Muscle layer of colon (tissue), 2 donors: Measurements from ENCODE around the gene RELL1.

Experiments used
- H3K27ac ChIP-seq: one replicate; pipeline ENCODE4 v1.7.0; 2013; ENCODE audit warnings: low read depth, mild to moderate bottlenecking, low read length, moderate library complexity
- H3K27me3 ChIP-seq, 2 donors: one replicate each; pipeline ENCODE4 v1.7.0; 2013; ENCODE audit warnings: low read length in 2 of 2, mild to moderate bottlenecking in 2 of 2; ENCODE audit not compliant: insufficient read depth in 2 of 2, control insufficient read depth in 1 of 2
- H3K36me3 ChIP-seq: one replicate; pipeline ENCODE4 v1.7.0; 2013; ENCODE audit warnings: mild to moderate bottlenecking, low read length; ENCODE audit not compliant: insufficient read depth
- H3K4me1 ChIP-seq: one replicate; pipeline ENCODE4 v1.7.0; 2013; ENCODE audit warnings: mild to moderate bottlenecking, low read length; ENCODE audit not compliant: insufficient read depth
- H3K4me3 ChIP-seq, 2 donors: one replicate each; pipeline ENCODE4 v1.7.0; 2013; ENCODE audit warnings: low read length in 2 of 2, low read depth in 1 of 2, mild to moderate bottlenecking in 1 of 2, moderate library complexity in 1 of 2
- H3K9ac ChIP-seq: one replicate; pipeline ENCODE4 v1.7.0; 2013; ENCODE audit warnings: low read length
- H3K9me3 ChIP-seq: one replicate; pipeline ENCODE4 v1.7.0; 2013; ENCODE audit warnings: mild to moderate bottlenecking, low read length
- donor health status: abdominal sarcoma.
- donor health status: Adenocarcinoma of cecum.

Gene RELL1

GRCh38 chr4:37721995-37722638 is 35.9 kb upstream of the RELL1 start:
- H3K4me3 ChIP-seq: no peak overlapping the region
- H3K9me3 ChIP-seq: no peaks in the 10 kb centered on the region
- no peak overlapping the region for H3K9ac ChIP-seq
- no peaks in the 10 kb centered on the region for H3K27me3 ChIP-seq
- no peaks in the 10 kb centered on the region for H3K36me3 ChIP-seq
- no peaks in the 10 kb centered on the region for H3K4me1 ChIP-seq
- H3K27ac ChIP-seq: no peak overlapping the region

DNA sequence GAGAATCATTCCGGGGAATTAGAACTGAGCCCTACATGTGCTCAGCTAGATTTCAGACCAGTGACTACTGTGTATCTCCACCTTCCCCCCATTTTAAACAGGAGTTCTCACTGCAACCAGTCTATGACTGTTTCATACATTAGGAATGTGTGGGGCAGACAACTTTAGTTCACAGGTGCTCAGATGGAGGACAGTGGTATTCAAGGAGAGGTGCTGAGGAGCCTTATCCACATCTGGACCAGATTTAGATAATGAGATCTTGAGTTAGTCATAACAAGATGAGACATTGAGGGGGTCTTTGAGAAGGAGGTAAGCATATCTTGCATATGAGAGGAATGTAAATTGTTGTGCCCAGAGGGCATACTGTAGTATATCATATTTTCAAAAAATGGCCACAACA is 32.8 kb upstream of the RELL1 start:
- no peak overlapping the region for H3K27ac ChIP-seq
- H3K4me1 ChIP-seq: no peaks in the 10 kb centered on the region
- no peak overlapping the region for H3K9ac ChIP-seq
- H3K27me3 ChIP-seq: no peaks in the 10 kb centered on the region
- no peaks in the 10 kb centered on the region for H3K36me3 ChIP-seq
- no peaks in the 10 kb centered on the region for H3K9me3 ChIP-seq
- H3K4me3 ChIP-seq: no peak overlapping the region

DNA sequence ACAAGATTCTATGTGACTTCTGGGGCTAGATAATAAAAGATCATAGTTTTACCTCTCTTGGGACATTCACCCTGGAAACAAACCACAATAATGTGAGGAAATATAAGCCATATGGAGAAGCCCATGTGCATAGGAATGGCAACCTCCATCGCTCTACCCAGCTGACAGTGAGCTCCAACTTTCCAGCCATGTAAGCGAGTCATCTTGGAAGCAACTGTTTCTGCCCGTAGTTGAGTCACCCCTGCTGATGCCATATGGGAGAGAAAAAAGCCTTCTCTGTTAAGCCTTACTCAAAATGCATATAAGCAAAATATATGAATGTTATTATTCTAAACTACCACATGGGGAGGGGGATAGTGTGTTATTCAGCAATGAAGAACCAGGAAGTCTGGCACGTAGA is 31.4 kb upstream of the RELL1 start:
- H3K27me3 ChIP-seq: no peaks in the 10 kb centered on the region
- no peak overlapping the region for H3K27ac ChIP-seq
- H3K4me1 ChIP-seq: no peaks in the 10 kb centered on the region
- no peaks in the 10 kb centered on the region for H3K36me3 ChIP-seq
- no peak overlapping the region for H3K9ac ChIP-seq
- H3K4me3 ChIP-seq: no peak overlapping the region
- H3K9me3 ChIP-seq: no peaks in the 10 kb centered on the region

GRCh38 chr4:37715889-37716402 is 29.8 kb upstream of the RELL1 start:
- H3K9me3 ChIP-seq: no peaks in the 10 kb centered on the region
- H3K36me3 ChIP-seq: no peaks in the 10 kb centered on the region
- no peaks in the 10 kb centered on the region for H3K4me1 ChIP-seq
- no peak overlapping the region for H3K27ac ChIP-seq
- H3K27me3 ChIP-seq: no peaks in the 10 kb centered on the region
- H3K4me3 ChIP-seq: no peak overlapping the region
- H3K9ac ChIP-seq: no peak overlapping the region

DNA sequence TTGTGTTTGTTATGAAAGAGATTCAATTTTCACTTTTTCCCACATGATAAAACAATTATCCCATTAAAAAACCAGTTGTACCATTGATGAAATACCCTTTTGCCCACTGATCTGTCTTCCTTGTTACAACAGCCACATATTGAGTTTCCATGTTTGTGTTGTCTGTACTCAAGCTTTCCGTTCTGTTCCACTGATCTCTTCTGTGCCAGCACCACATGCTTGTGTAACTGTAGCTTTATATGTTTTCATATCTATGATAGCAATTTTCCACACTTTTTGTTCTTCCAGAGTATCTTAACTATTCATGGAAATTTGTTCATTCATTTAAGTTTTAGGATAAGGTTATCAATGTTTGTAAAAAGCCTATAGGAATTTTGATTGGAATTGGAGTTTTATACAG is 24.3 kb upstream of the RELL1 start:
- Histone ChIP-seq H3K4me1 (no peaks in the 10 kb centered on the region), H3K27me3 (no peaks in the 10 kb centered on the region), H3K36me3 (no peaks in the 10 kb centered on the region), H3K4me3 (no peak overlapping the region), H3K9ac (no peak overlapping the region), H3K9me3 (no peaks in the 10 kb centered on the region), H3K27ac (no peak overlapping the region)

- no peak overlapping the region for H3K9ac ChIP-seq
- no peak overlapping the region for H3K27ac ChIP-seq
- no peaks in the 10 kb centered on the region for H3K4me1 ChIP-seq
- H3K27me3 ChIP-seq: no peaks in the 10 kb centered on the region
- H3K4me3 ChIP-seq: no peak overlapping the region
- H3K36me3 ChIP-seq: no peaks in the 10 kb centered on the region
- H3K9me3 ChIP-seq: no peaks in the 10 kb centered on the region
Measured at GRCh38 chr4:37706032-37706431, 19.9 kb upstream of the RELL1 start.

- no peaks in the 10 kb centered on the region for H3K9me3 ChIP-seq
- no peaks in the 10 kb centered on the region for H3K36me3 ChIP-seq
- H3K27me3 ChIP-seq: no peaks in the 10 kb centered on the region
- H3K27ac ChIP-seq: no peak overlapping the region
- H3K4me3 ChIP-seq: no peak overlapping the region
- H3K9ac ChIP-seq: no peak overlapping the region
- no peaks in the 10 kb centered on the region for H3K4me1 ChIP-seq
Measured at GRCh38 chr4:37705571-37705970, 19.4 kb upstream of the RELL1 start.

DNA sequence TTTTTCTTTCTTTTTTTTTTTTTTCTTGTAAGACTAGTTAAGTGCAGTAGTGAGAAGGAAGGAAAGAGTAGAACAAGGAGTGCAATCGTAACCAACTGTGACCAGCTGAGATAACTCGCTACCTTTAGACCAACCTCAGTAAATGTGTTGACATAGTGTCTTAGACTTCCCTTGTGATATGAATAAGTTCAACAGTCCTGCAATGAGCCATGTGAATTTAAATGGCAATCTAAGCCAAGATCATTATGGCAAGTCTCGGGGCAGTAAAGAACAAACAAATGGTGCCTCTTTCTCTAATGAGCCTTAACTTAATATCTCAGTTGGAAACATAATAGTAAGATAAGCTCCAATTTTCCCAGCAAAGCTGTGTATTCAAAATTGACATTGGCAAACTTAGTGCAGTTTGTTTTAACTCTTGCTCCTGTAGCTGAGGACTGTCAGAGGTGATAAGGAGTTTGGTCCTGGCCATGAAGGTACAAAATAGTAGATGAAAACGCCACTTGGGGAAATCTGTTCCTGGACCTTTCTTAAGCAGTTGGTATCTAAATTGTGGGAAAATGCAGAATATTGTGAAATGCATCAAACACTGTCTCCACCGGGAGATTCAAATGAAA is 13.8 kb upstream of the RELL1 start:
- Histone ChIP-seq H3K4me3 (no peak overlapping the region), H3K9me3 (no peaks in the 10 kb centered on the region), H3K4me1 (no peaks in the 10 kb centered on the region), H3K9ac (no peak overlapping the region), H3K36me3 (no peaks in the 10 kb centered on the region), H3K27ac (no peak overlapping the region), H3K27me3 (no peaks in the 10 kb centered on the region)

DNA sequence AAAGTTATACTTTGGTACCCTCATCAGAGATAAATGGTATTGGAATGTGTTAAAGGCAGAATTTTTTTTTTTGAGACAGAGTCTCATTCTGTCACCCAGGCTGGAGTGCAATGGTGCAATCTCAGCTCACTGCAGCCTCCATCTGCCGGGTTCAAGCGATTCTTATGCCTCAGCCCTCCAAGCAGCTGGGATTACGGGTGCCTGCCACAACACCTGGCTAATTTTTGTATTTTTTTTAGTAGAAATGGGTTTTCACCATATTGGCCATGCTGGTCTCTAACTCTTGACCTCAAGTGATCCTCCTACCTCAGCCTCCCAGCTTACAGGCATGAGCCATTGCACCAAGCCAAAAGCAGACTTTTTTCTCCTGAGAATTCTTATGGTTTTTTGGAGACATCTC is 11.4 kb upstream of the RELL1 start:
- no peaks in the 10 kb centered on the region for H3K36me3 ChIP-seq
- no peak overlapping the region for H3K27ac ChIP-seq
- no peaks in the 10 kb centered on the region for H3K27me3 ChIP-seq
- no peaks in the 10 kb centered on the region for H3K9me3 ChIP-seq
- no peaks in the 10 kb centered on the region for H3K4me1 ChIP-seq
- no peak overlapping the region for H3K9ac ChIP-seq
- H3K4me3 ChIP-seq: no peak overlapping the region

DNA sequence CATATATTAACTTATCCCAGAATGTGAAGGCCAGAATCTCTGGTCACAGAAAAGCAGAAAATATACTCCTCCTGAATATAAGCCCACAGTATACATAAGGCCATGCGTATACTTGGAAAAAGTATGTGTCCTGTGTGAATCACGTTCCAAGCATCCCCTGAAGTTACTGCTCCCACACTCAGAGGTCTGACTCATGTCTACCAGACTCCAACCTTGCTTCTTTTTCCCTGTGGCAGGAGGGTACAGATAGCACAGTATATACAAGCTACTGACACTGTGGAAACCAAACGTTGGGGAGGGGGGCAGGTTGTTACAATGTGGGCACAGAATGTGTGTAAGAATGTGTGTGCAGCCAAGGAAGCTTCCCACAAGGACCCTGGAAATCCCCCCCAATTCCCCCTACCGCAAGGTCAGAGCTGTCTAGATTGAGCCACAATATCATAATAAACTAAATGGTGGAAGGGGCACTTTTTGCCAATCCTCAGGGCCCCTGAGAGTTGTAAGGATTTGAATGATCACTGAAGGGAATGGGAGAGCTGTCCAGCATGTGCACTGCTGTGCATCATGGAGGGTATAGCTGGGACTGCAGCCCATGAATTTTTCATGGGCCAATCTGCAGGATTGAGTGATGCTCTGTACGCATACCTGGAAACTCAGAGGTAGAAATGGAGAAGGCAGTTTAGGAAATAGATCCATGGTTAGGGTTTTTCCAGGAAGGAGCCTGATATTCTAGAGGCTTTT is 7.4 kb upstream of the RELL1 start:
- Histone ChIP-seq H3K4me1 (no peaks in the 10 kb centered on the region), H3K4me3 (no peak overlapping the region), H3K36me3 (no peaks in the 10 kb centered on the region), H3K27ac (no peak overlapping the region), H3K9me3 (no peaks in the 10 kb centered on the region), H3K9ac (no peak overlapping the region), H3K27me3 (no peaks in the 10 kb centered on the region)

GRCh38 chr4:37693030-37693429 is 6.9 kb upstream of the RELL1 start:
- no peaks in the 10 kb centered on the region for H3K27me3 ChIP-seq
- no peak overlapping the region for H3K9ac ChIP-seq
- no peaks in the 10 kb centered on the region for H3K9me3 ChIP-seq
- peaks cover under 1% of the 10 kb centered on the region for H3K4me1 ChIP-seq
- no peak overlapping the region for H3K4me3 ChIP-seq
- H3K36me3 ChIP-seq: no peaks in the 10 kb centered on the region
- H3K27ac ChIP-seq: no peak overlapping the region
